B cell (primary cell): ENCODE results near the gene RGS17. TPM values are rescaled to one million over a fixed set of nuclear protein-coding genes. Genes with fewer than 3 reads are reported as not detected.

Source experiments
- ATAC-seq: fragments of 200-7000 bp; cut with Tn5 transposase; one replicate; pipeline ENCODE4 v1.10.0; 2021; ENCODE audit warnings: low read depth, mild to moderate bottlenecking, moderate number of reproducible peaks, moderate library complexity
- CTCF ChIA-PET: fragments of 350-600 bp; sonication (Branson Sonifier 250); formaldehyde crosslinking; loops from one replicate; lab custom pipeline; 2021; ENCODE audit warnings: antibody characterized with exemption, inconsistent platforms; lab: Charles Lee
- POLR2A ChIA-PET: fragments of 350-600 bp; sonication (Branson Sonifier 250); formaldehyde crosslinking; loops from one replicate; lab custom pipeline; 2021; ENCODE audit warnings: antibody characterized with exemption; lab: Charles Lee
- DNase-seq: peaks from one replicate; pipeline ENCODE4 v3.0.0; 2013
- H2AFZ ChIP-seq: 2 replicates; pipeline ENCODE4 v1.6.1; 2012; ENCODE audit warnings: mild to moderate bottlenecking, low read depth, low read length; ENCODE audit not compliant: insufficient read depth, poor library complexity, severe bottlenecking
- H3K27ac ChIP-seq, 2 donors: 1 replicate in 1 of 2; 2 replicates in 1 of 2; pipeline ENCODE4 v1.5.1; 2012 to 2013; ENCODE audit warnings: low read length in 2 of 2, mild to moderate bottlenecking in 2 of 2, moderate library complexity in 1 of 2
- H3K27me3 ChIP-seq, 4 experiments: fragments of 200-600 bp in 1 of 4; sonication (generic) in 1 of 4; replicated peaks in 1 of 4; 1 replicate in 2 of 4; 2 replicates in 2 of 4; pipeline versions ENCODE4 v1.6.1 to v1.7.0; 2013 to 2016; ENCODE audit warnings: low read length in 3 of 4, mild to moderate bottlenecking in 2 of 4, mixed read lengths in 1 of 4, moderate library complexity in 1 of 4; ENCODE audit not compliant: insufficient read depth in 4 of 4, control insufficient read depth in 3 of 4; ENCODE audit errors: control extremely low read depth in 1 of 4
- H3K36me3 ChIP-seq, 2 experiments: replicated peaks in 1 of 2; 1 replicate in 1 of 2; 2 replicates in 1 of 2; pipeline versions ENCODE4 v1.6.1 to v1.7.1; 2013; ENCODE audit warnings: low read length in 1 of 2; ENCODE audit not compliant: insufficient read depth in 2 of 2, control insufficient read depth in 1 of 2; ENCODE audit errors: control extremely low read depth in 1 of 2, extremely low read depth in 1 of 2
- H3K4me1 ChIP-seq, 2 donors: fragments of 200-600 bp in 1 of 2; sonication (generic) in 1 of 2; 1 replicate in 1 of 2; 2 replicates in 1 of 2; pipeline versions ENCODE4 v1.5.1 to v1.6.1; 2013 to 2017; ENCODE audit warnings: low read length in 2 of 2; ENCODE audit not compliant: control insufficient read depth in 2 of 2, insufficient read depth in 2 of 2
- H3K4me2 ChIP-seq: replicated peaks from 2 replicates; pipeline ENCODE3; 2012; ENCODE audit warnings: mild to moderate bottlenecking, low read depth, low read length; ENCODE audit not compliant: poor library complexity, severe bottlenecking
- H3K4me3 ChIP-seq, 5 experiments: fragments of 200-600 bp in 1 of 5; sonication (generic) in 1 of 5; 1 replicate in 3 of 5; 2 replicates in 2 of 5; pipeline versions ENCODE4 v1.5.1 to v1.7.0; 2011 to 2016; ENCODE audit warnings: low read length in 4 of 5, mild to moderate bottlenecking in 4 of 5, low read depth in 2 of 5, control low read depth in 1 of 5, moderate library complexity in 1 of 5; ENCODE audit not compliant: insufficient read depth in 1 of 5; ENCODE audit errors: control extremely low read depth in 1 of 5, extremely low read depth in 1 of 5
- H3K79me2 ChIP-seq: fragments of 200-600 bp; sonication (generic); one replicate; pipeline ENCODE4 v1.6.0; 2016; ENCODE audit warnings: low read length; ENCODE audit not compliant: control insufficient read depth, insufficient read depth
- H3K9ac ChIP-seq: fragments of 200-600 bp; sonication (generic); 2 replicates; pipeline ENCODE4 v1.6.1; 2017; ENCODE audit warnings: mild to moderate bottlenecking, low read length, moderate library complexity
- H3K9me3 ChIP-seq, 3 donors: one replicate each; pipeline versions ENCODE4 v1.6.1 to v1.7.1; 2013; ENCODE audit warnings: low read length in 2 of 3; ENCODE audit not compliant: control insufficient read depth in 2 of 3, insufficient read depth in 1 of 3; ENCODE audit errors: control extremely low read depth in 1 of 3
- H4K20me1 ChIP-seq: 2 replicates; pipeline ENCODE4 v1.6.0; 2012; ENCODE audit warnings: mild to moderate bottlenecking, low read length; ENCODE audit not compliant: insufficient read depth, control insufficient read depth, poor library complexity, severe bottlenecking
- H3K27ac Mint-ChIP-seq: one replicate; pipeline ENCODE4 v1.8.0; 2021; ENCODE audit warnings: mixed read lengths
- H3K27me3 Mint-ChIP-seq: one replicate; pipeline ENCODE4 v1.8.0; 2021; ENCODE audit warnings: mixed read lengths
- H3K4me1 Mint-ChIP-seq: one replicate; pipeline ENCODE4 v1.8.0; 2021; ENCODE audit warnings: mixed read lengths
- H3K4me3 Mint-ChIP-seq: one replicate; pipeline ENCODE4 v1.8.0; 2021; ENCODE audit warnings: mixed read lengths
- H3K9me3 Mint-ChIP-seq: one replicate; pipeline ENCODE4 v1.8.0; 2022; ENCODE audit warnings: mixed read lengths; ENCODE audit not compliant: insufficient read depth
- EZH2 ChIP-seq: IDR thresholded peaks from 2 replicates; pipeline ENCODE4 v1.6.1; 2012; ENCODE audit warnings: borderline replicate concordance, low read depth, mild to moderate bottlenecking, moderate library complexity, low read length; ENCODE audit not compliant: insufficient read depth, poor library complexity, severe bottlenecking
- WGBS: methylation state at CpG from one replicate; pipeline ENCODE4 v1.1.5; 2013; ENCODE audit warnings: missing lambda C conversion rate; ENCODE audit not compliant: insufficient coverage; 5-methylcytosine and 5-hydroxymethylcytosine counted together
- intact Hi-C: fragments of 100-400 bp; cut with micrococcal nuclease; formaldehyde crosslinking; loops from one replicate; pipeline ENCODE4 v1.10.0; 2022
- polyA plus RNA-seq: library from polyadenylated mRNA; depleted of rRNA; stranded (reverse); fragments of >200 nt; gene quantifications from 2 replicates; pipeline ENCODE4 v1.2.3, GENCODE V29; 2012
- total RNA-seq, 2 donors: library from RNA; stranded (reverse); fragments of 120-200 nt in 1 of 2; gene quantifications; 1 replicate in 1 of 2; 2 replicates in 1 of 2; pipeline versions ENCODE4 v1.2.3 to v1.2.4, GENCODE V29; 2013 to 2022
- TF ChIP-seq, protein P1 (sequence below): fragments of 200-600 bp; IDR thresholded peaks from one replicate; pipeline ENCODE4 v1.8.0; 2022; ENCODE audit warnings: antibody characterized with exemption, mild to moderate bottlenecking

Gene RGS17
- total and polyA plus RNA-seq, 2 donors (not counting 1 experiment from before 2014, with no cell fraction given) = not detected

DNA sequence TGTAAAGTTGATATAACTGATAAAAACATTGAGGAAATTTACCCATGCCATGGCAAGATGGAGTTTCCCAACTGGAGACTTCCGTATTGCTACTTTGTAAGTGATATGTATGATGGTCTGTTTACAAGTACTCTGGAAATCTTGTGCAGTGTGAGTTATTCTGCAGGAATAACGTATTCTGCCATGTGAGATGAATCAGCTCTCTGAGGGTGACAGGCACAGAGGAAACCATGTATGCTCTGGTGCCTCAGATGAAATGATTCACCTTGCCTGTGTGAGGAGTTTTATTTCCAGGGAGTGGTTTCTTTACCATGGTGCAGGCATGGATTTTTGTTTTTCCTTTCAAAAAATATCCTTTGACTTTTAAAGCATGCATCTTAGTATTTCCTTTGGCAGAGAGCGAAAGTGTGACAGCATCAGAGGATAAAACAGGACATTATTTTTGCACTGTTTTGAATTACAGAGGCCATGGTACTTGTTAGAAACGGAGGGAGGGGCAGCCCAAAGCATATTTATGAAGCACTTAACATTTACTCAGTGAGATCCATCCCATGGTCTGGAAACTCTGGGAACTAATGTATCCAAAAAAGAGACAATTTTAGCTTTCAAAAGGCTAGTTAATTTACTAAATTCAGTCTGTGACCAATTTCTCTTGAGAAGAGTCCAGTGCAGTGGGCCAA, 92.6 kb downstream of the RGS17 start:
- DNase-seq = no peak
- intact Hi-C loops = no loop called here
- no peaks in the 10 kb centered on the region for H3K9me3 Mint-ChIP-seq
- 66% methylated on average over 3 of the region's 4 CpGs for WGBS
- Histone ChIP-seq H3K9ac (no peak overlapping the region), H3K27me3 (no peaks in the 10 kb centered on the region), H3K27ac (no peak overlapping the region), H3K4me1 (no peaks in the 10 kb centered on the region), H3K9me3 (no peaks in the 10 kb centered on the region), H2AFZ (no peak overlapping the region), H3K4me2 (no peak overlapping the region), H3K79me2 (no peaks in the 10 kb centered on the region), H3K36me3 (no peaks in the 10 kb centered on the region), H3K4me3 (no peak overlapping the region), H4K20me1 (no peaks in the 10 kb centered on the region)
- peaks cover 19% of the 10 kb centered on the region for H3K27me3 Mint-ChIP-seq
- POLR2A ChIA-PET = no interaction called here
- H3K27ac Mint-ChIP-seq = no peak overlapping the region
- ATAC-seq = no peak
- CTCF ChIA-PET = no interaction called here
- no peak overlapping the region for H3K4me3 Mint-ChIP-seq
- H3K4me1 Mint-ChIP-seq = no peaks in the 10 kb centered on the region
- no peak for TF ChIP-seq EZH2

DNA sequence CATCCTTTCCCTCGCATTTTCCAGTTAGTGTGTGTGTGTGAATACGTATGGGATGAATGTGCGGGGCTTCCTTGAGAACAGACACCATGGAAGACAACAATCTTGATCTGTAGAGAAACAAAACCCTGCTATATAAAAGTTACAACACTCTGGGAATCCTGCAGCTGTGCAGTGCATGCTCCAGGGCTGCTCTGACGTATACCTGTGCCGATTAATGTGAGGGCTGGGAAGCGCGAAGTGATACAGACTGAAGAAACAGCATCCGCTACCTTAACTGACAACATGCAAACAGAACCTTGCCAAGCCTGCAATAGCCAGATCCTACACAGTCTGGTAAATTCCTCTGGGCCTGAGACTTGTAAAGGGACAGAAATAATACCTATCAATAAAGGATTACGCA, 96.9 kb downstream of the RGS17 start:
- H3K36me3 ChIP-seq = no peaks in the 10 kb centered on the region
- H3K27me3 Mint-ChIP-seq = peaks cover 12% of the 10 kb centered on the region
- H3K9ac ChIP-seq = no peak overlapping the region
- WGBS = no CpG with 5 or more reads among the region's 9 CpGs
- intact Hi-C loops = no loop called here
- H3K4me3 Mint-ChIP-seq = no peak overlapping the region
- no peak overlapping the region for H2AFZ ChIP-seq
- no peaks in the 10 kb centered on the region for H3K27me3 ChIP-seq
- H3K4me1 Mint-ChIP-seq = no peaks in the 10 kb centered on the region
- no peak overlapping the region for H3K27ac Mint-ChIP-seq
- TF ChIP-seq, protein P1, sequence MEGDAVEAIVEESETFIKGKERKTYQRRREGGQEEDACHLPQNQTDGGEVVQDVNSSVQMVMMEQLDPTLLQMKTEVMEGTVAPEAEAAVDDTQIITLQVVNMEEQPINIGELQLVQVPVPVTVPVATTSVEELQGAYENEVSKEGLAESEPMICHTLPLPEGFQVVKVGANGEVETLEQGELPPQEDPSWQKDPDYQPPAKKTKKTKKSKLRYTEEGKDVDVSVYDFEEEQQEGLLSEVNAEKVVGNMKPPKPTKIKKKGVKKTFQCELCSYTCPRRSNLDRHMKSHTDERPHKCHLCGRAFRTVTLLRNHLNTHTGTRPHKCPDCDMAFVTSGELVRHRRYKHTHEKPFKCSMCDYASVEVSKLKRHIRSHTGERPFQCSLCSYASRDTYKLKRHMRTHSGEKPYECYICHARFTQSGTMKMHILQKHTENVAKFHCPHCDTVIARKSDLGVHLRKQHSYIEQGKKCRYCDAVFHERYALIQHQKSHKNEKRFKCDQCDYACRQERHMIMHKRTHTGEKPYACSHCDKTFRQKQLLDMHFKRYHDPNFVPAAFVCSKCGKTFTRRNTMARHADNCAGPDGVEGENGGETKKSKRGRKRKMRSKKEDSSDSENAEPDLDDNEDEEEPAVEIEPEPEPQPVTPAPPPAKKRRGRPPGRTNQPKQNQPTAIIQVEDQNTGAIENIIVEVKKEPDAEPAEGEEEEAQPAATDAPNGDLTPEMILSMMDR = no peak
- no peak for TF ChIP-seq EZH2
- no peaks in the 10 kb centered on the region for H3K9me3 ChIP-seq
- no peaks in the 10 kb centered on the region for H3K4me1 ChIP-seq
- no peak overlapping the region for H3K27ac ChIP-seq
- POLR2A ChIA-PET = no interaction called here
- DNase-seq (no peak), ATAC-seq (no peak)
- no peaks in the 10 kb centered on the region for H3K9me3 Mint-ChIP-seq
- no peak overlapping the region for H3K4me3 ChIP-seq
- CTCF ChIA-PET = no interaction called here
- H3K79me2 ChIP-seq = no peaks in the 10 kb centered on the region
- H4K20me1 ChIP-seq = no peaks in the 10 kb centered on the region
- no peak overlapping the region for H3K4me2 ChIP-seq
